HepG2 (cell line): ENCODE data around the gene ATAD3C. TPM values are rescaled to one million over a fixed set of nuclear protein-coding genes. Genes with fewer than 3 reads are reported as not detected.

Experiments used
- ATAD3A ChIP-seq: sonication (generic); formaldehyde crosslinking; IDR thresholded peaks from 2 replicates; pipeline ENCODE4 v1.4.0; 2020; ENCODE audit warnings: missing genetic modification reagents
- CBX5 ChIP-seq: sonication (generic); formaldehyde crosslinking; IDR thresholded peaks from 2 replicates; pipeline ENCODE4 v1.4.0; 2020; ENCODE audit warnings: missing genetic modification reagents, borderline replicate concordance
- GTF3A ChIP-seq: sonication (generic); formaldehyde crosslinking; conservative IDR thresholded peaks from 2 replicates; pipeline ENCODE4 v1.4.0; 2020; ENCODE audit warnings: mild to moderate bottlenecking, missing genetic modification reagents
- HDAC2 ChIP-seq: sonication (generic); formaldehyde crosslinking; IDR thresholded peaks from 2 replicates; pipeline ENCODE4 v1.4.0; 2020; ENCODE audit warnings: missing genetic modification reagents
- JUN ChIP-seq: sonication (generic); formaldehyde crosslinking; IDR thresholded peaks from 2 replicates; pipeline ENCODE4 v1.4.0; 2020; ENCODE audit warnings: mild to moderate bottlenecking, missing genetic modification reagents
- MXI1 ChIP-seq: IDR thresholded peaks from 3 replicates; pipeline ENCODE4 v1.6.1; 2012; ENCODE audit warnings: low read depth, low read length, inconsistent platforms, borderline replicate concordance
- NKX3-1 ChIP-seq: sonication (generic); formaldehyde crosslinking; IDR thresholded peaks from 2 replicates; pipeline ENCODE4 v1.5.0; 2020; ENCODE audit warnings: missing genetic modification reagents
- SRF ChIP-seq: IDR thresholded peaks from 2 replicates; pipeline ENCODE4 v1.6.1; 2011; ENCODE audit warnings: mild to moderate bottlenecking, low read depth, low read length, moderate library complexity
- U2AF2 ChIP-seq: fragments of 200-400 bp; formaldehyde crosslinking; IDR thresholded peaks from 2 replicates; pipeline ENCODE4 v1.6.1; 2017; ENCODE audit warnings: low read depth, mild to moderate bottlenecking, low read length
- ZBTB20 ChIP-seq: sonication (generic); formaldehyde crosslinking; IDR thresholded peaks from 2 replicates; pipeline ENCODE4 v1.8.1; 2023; ENCODE audit warnings: missing genetic modification reagents, low read depth, mild to moderate bottlenecking, borderline replicate concordance
- ZBTB7A ChIP-seq: sonication (generic); formaldehyde crosslinking; IDR thresholded peaks from 2 replicates; pipeline ENCODE4 v1.8.0; 2022; ENCODE audit warnings: mild to moderate bottlenecking, missing genetic modification reagents
- ZFP37 ChIP-seq: sonication (generic); formaldehyde crosslinking; IDR thresholded peaks from 2 replicates; pipeline ENCODE4 v1.4.0; 2020; ENCODE audit warnings: missing genetic modification reagents, borderline replicate concordance
- ZNF274 ChIP-seq: sonication (generic); formaldehyde crosslinking; IDR thresholded peaks from 2 replicates; pipeline ENCODE4 v1.5.1; 2020; ENCODE audit warnings: mild to moderate bottlenecking, missing genetic modification reagents
- ZNF672 ChIP-seq: sonication (generic); formaldehyde crosslinking; IDR thresholded peaks from 2 replicates; pipeline ENCODE4 v1.8.1; 2022; ENCODE audit warnings: missing genetic modification reagents
- ZNF678 ChIP-seq: sonication (generic); formaldehyde crosslinking; IDR thresholded peaks from 2 replicates; pipeline ENCODE4 v1.4.0; 2020; ENCODE audit warnings: mild to moderate bottlenecking, missing genetic modification reagents
- ZSCAN25 ChIP-seq: sonication (generic); formaldehyde crosslinking; IDR thresholded peaks from 2 replicates; pipeline ENCODE4 v1.8.0; 2022; ENCODE audit warnings: mild to moderate bottlenecking, missing genetic modification reagents
- polyA plus RNA-seq, 8 experiments: library from polyadenylated mRNA; depleted of rRNA in 3 of 8; stranded (reverse) in 7 of 8; unstranded in 1 of 8; fragments of >200 nt; fragmentation: Illumina TruSeq in 4 of 8; extraction: Trizol in 4 of 8; gene quantifications; 2 replicates each; pipeline versions ENCODE4 v1.2.1 to v1.2.3, GENCODE V29; 2011 to 2016; ENCODE audit warnings: low read depth in 4 of 8, missing spikeins in 1 of 8, mixed read lengths in 1 of 8; ENCODE audit not compliant: insufficient read depth in 1 of 8
- total RNA-seq, 5 experiments: library from RNA; depleted of rRNA; stranded (reverse); fragments of >200 nt; fragmentation: Illumina TruSeq; extraction: Trizol; gene quantifications; 2 replicates each; pipeline ENCODE4 v1.2.3, GENCODE V29; 2016; ENCODE audit warnings: low read depth in 1 of 5
- TF ChIP-seq, protein P1 (sequence below): sonication (generic); formaldehyde crosslinking; IDR thresholded peaks from 2 replicates; pipeline ENCODE4 v1.5.1; 2020; ENCODE audit warnings: missing genetic modification reagents, mild to moderate bottlenecking, borderline replicate concordance
- TF ChIP-seq, protein P2 (sequence below): sonication (generic); formaldehyde crosslinking; IDR thresholded peaks from 2 replicates; pipeline ENCODE4 v1.5.1; 2020; ENCODE audit warnings: mild to moderate bottlenecking, missing genetic modification reagents, moderate library complexity
- TF ChIP-seq, protein P3 (sequence below): sonication (generic); formaldehyde crosslinking; IDR thresholded peaks from 2 replicates; pipeline ENCODE4 v1.4.0; 2020; ENCODE audit warnings: missing genetic modification reagents
- TF ChIP-seq, protein P4 (sequence below): sonication (generic); formaldehyde crosslinking; conservative IDR thresholded peaks from 2 replicates; pipeline ENCODE4 v1.4.0; 2020; ENCODE audit warnings: missing genetic modification reagents
- TF ChIP-seq, protein P5 (sequence below): sonication (generic); formaldehyde crosslinking; IDR thresholded peaks from 2 replicates; pipeline ENCODE4 v1.5.0; 2020; ENCODE audit warnings: missing genetic modification reagents

The ATAD3C gene
- total and polyA plus RNA-seq, 2 of the 13 experiments (the other 11 are each of a cell fraction or from before 2014, with no cell fraction given): 2.4 to 3.2 TPM

DNA sequence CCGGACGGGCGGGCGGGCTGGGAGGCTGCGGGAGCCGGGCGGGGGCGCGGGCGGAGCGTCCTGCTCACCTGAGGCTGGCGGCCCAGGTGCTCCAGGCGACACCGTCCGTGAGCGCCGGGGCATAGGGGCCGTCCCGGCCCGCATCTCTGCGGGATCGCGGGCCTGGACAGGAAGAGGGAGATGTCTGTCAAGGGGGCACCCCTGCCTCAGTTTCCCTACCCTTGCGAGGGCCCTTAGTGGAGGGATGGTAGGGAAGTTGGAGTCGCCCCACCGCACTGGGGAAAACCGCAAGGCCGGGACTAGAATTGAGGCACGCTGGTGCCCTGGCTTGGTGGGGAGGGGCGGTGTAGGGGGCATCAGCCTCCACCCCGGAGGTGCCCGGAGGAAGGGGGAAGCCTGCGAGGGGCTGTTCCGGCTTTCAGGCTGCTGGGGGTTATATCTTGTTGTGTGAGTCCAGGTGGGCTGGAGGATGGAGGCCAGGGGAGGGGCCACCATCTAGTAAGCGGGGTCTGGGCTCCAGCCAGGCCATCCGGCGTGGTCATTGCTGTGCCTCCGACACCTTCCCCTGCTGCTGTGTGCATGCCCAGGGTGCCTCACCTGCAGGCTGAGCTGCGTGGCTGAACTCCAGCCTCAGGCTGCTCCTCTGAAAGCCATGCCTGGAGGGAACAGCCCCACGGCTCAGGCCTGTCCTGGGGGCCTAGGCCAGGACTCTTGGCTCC lies 13.4 kb upstream of the ATAD3C start (continued):
- TF ChIP-seq, protein P1, sequence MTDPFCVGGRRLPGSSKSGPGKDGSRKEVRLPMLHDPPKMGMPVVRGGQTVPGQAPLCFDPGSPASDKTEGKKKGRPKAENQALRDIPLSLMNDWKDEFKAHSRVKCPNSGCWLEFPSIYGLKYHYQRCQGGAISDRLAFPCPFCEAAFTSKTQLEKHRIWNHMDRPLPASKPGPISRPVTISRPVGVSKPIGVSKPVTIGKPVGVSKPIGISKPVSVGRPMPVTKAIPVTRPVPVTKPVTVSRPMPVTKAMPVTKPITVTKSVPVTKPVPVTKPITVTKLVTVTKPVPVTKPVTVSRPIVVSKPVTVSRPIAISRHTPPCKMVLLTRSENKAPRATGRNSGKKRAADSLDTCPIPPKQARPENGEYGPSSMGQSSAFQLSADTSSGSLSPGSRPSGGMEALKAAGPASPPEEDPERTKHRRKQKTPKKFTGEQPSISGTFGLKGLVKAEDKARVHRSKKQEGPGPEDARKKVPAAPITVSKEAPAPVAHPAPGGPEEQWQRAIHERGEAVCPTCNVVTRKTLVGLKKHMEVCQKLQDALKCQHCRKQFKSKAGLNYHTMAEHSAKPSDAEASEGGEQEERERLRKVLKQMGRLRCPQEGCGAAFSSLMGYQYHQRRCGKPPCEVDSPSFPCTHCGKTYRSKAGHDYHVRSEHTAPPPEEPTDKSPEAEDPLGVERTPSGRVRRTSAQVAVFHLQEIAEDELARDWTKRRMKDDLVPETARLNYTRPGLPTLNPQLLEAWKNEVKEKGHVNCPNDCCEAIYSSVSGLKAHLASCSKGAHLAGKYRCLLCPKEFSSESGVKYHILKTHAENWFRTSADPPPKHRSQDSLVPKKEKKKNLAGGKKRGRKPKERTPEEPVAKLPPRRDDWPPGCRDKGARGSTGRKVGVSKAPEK (CRISPR knock-in tag): no peak
- TF ChIP-seq, protein P2, sequence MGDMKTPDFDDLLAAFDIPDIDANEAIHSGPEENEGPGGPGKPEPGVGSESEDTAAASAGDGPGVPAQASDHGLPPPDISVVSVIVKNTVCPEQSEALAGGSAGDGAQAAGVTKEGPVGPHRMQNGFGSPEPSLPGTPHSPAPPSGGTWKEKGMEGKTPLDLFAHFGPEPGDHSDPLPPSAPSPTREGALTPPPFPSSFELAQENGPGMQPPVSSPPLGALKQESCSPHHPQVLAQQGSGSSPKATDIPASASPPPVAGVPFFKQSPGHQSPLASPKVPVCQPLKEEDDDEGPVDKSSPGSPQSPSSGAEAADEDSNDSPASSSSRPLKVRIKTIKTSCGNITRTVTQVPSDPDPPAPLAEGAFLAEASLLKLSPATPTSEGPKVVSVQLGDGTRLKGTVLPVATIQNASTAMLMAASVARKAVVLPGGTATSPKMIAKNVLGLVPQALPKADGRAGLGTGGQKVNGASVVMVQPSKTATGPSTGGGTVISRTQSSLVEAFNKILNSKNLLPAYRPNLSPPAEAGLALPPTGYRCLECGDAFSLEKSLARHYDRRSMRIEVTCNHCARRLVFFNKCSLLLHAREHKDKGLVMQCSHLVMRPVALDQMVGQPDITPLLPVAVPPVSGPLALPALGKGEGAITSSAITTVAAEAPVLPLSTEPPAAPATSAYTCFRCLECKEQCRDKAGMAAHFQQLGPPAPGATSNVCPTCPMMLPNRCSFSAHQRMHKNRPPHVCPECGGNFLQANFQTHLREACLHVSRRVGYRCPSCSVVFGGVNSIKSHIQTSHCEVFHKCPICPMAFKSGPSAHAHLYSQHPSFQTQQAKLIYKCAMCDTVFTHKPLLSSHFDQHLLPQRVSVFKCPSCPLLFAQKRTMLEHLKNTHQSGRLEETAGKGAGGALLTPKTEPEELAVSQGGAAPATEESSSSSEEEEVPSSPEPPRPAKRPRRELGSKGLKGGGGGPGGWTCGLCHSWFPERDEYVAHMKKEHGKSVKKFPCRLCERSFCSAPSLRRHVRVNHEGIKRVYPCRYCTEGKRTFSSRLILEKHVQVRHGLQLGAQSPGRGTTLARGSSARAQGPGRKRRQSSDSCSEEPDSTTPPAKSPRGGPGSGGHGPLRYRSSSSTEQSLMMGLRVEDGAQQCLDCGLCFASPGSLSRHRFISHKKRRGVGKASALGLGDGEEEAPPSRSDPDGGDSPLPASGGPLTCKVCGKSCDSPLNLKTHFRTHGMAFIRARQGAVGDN: peak; percentile 35; the same call in 1 of the 2 replicates
- TF ChIP-seq, protein P3, sequence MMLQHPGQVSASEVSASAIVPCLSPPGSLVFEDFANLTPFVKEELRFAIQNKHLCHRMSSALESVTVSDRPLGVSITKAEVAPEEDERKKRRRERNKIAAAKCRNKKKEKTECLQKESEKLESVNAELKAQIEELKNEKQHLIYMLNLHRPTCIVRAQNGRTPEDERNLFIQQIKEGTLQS (CRISPR knock-in tag): no peak
- TF ChIP-seq JUN (0 out of 2 replicates have a peak, but pooled peaks have one; percentile 11), ZNF672 (CRISPR knock-in tag) (no peak), NKX3-1 (CRISPR knock-in tag) (no peak), ZNF678 (CRISPR knock-in tag) (0 out of 2 replicates have a peak, but pooled peaks have one; percentile 31), HDAC2 (CRISPR knock-in tag) (0 out of 2 replicates have a peak, but pooled peaks have one; percentile 25), ZBTB7A (CRISPR knock-in tag) (no peak), ZNF274 (0 out of 2 replicates have a peak, but pooled peaks have one; percentile 25), SRF (no peak), ZSCAN25 (0 out of 2 replicates have a peak, but pooled peaks have one; percentile 28), ZFP37 (CRISPR knock-in tag) (no peak), CBX5 (CRISPR knock-in tag) (no peak), GTF3A (no peak), U2AF2 (no peak), MXI1 (0 out of 3 replicates have a peak, but pooled peaks have one; percentile 8), ZBTB20 (CRISPR knock-in tag) (peak; percentile 57; the same call in 1 of the 2 replicates), ATAD3A (CRISPR knock-in tag) (no peak)
- TF ChIP-seq, protein P4, sequence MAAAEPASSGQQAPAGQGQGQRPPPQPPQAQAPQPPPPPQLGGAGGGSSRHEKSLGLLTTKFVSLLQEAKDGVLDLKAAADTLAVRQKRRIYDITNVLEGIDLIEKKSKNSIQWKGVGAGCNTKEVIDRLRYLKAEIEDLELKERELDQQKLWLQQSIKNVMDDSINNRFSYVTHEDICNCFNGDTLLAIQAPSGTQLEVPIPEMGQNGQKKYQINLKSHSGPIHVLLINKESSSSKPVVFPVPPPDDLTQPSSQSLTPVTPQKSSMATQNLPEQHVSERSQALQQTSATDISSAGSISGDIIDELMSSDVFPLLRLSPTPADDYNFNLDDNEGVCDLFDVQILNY: 0 out of 2 replicates have a peak, but pooled peaks have one; percentile 6
- TF ChIP-seq, protein P5, sequence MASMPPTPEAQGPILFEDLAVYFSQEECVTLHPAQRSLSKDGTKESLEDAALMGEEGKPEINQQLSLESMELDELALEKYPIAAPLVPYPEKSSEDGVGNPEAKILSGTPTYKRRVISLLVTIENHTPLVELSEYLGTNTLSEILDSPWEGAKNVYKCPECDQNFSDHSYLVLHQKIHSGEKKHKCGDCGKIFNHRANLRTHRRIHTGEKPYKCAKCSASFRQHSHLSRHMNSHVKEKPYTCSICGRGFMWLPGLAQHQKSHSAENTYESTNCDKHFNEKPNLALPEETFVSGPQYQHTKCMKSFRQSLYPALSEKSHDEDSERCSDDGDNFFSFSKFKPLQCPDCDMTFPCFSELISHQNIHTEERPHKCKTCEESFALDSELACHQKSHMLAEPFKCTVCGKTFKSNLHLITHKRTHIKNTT (CRISPR knock-in tag): no peak
